Ovary (tissue), 3 donors: Measurements from ENCODE around the gene ECI1.
"Not testable (repeated sequence)": the region's sequence is repeated elsewhere in the genome, so short reads cannot be mapped to it uniquely, and the experiment has no call there.

Source experiments
- CTCF ChIP-seq, 3 donors: fragments of 450-650 bp in 2 of 3; fragments of 200-600 bp in 1 of 3; IDR thresholded peaks; one replicate each; pipeline versions ENCODE4 v1.5.1 to v1.8.0; 2016 to 2022; ENCODE audit warnings: antibody characterized with exemption in 3 of 3, mild to moderate bottlenecking in 1 of 3
- POLR2A ChIP-seq: fragments of 450-650 bp; IDR thresholded peaks from one replicate; pipeline ENCODE4 v1.6.1; 2017; ENCODE audit warnings: antibody characterized with exemption, mild to moderate bottlenecking, moderate library complexity
- donor health status: DM: no; HTN: no; CAD: no.

- not testable (repeated sequence) for TF ChIP-seq CTCF (IDR thresholded peaks at IDR 0.05); POLR2A
Observed at GRCh38 chr16:2258530-2258929, 7.1 kb upstream of the ECI1 start.
